Inflammatory macrophage treated with lipopolysaccharide for 4 hours (primary cell): ENCODE results near the gene RALGDS.
A peak's percentile ranks its signal among the peaks of the same experiment; 100 is the strongest.
"Not testable (repeated sequence)": the region's sequence is repeated elsewhere in the genome, so short reads cannot be mapped to it uniquely, and the experiment has no call there.

Source experiments
- DNase-seq: peaks from one replicate; pipeline ENCODE4 v3.0.0-alpha.2; 2020

RALGDS gene

DNA sequence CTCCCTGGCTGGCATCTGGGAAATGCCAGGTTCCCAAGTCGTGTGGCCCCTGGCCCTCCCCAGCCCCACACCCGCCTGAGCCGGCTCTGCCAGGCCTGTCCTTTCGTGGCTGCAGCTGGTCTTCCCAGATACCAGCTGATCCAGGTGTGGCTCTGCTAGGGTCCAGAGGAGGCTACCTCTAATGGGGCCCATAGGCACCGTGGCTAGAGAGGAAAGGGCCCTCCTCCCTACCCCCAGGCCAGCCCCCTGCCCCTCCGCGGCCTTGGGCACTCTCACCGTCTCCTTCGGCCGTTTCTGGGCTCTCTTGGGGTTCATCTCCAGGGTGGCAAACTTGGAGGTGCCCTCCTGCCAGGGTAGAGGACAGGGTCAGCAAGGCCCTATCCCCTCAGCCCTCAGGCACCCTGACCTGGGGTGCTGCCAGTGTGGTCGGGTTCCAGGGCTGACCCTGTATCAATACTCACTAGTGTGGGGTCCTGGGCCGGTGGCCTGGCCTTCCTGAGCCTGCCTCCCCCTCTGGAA is 17.0 kb downstream of the RALGDS start:
- DNase-seq = no peak

DNA sequence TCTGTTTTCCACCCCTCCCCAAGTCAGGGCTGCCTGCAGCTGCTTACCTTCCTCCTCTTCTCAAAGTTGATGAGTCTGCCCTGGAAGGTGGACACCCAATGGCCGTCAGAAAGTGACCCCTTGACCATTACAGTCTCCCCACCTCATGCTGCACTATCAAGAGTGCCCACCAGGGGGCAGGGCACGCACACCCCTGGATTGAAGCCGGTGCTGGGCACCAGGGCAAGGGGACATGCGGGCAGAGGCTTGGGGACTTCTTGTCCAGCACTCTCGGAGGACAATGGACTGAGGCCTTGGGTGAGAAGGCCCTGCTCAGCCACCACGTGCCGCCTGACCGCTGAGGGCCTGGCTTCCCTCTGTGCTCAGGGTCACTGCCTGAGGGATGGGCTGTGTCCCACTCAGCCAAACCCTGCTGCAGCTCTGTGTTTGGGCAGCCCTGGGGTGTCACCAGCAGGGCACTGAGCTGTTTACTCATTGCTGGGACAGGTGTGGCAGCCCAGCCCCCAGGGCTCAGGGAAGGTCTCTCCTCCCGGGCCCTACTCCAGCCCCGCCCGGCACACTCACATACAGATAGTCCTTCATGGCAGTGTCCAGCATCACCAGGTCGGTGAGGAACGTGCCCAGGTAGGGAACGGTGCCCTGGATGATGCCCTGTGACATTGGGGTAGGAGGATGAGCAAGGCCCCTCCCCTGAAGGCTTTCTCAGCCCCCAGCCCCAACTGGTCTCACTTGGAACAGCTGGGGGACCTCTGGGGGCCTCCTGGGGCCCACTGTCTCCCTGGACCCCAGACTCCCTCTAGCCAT is 17.7 kb downstream of the RALGDS start:
- DNase-seq = peak; percentile 46

DNA sequence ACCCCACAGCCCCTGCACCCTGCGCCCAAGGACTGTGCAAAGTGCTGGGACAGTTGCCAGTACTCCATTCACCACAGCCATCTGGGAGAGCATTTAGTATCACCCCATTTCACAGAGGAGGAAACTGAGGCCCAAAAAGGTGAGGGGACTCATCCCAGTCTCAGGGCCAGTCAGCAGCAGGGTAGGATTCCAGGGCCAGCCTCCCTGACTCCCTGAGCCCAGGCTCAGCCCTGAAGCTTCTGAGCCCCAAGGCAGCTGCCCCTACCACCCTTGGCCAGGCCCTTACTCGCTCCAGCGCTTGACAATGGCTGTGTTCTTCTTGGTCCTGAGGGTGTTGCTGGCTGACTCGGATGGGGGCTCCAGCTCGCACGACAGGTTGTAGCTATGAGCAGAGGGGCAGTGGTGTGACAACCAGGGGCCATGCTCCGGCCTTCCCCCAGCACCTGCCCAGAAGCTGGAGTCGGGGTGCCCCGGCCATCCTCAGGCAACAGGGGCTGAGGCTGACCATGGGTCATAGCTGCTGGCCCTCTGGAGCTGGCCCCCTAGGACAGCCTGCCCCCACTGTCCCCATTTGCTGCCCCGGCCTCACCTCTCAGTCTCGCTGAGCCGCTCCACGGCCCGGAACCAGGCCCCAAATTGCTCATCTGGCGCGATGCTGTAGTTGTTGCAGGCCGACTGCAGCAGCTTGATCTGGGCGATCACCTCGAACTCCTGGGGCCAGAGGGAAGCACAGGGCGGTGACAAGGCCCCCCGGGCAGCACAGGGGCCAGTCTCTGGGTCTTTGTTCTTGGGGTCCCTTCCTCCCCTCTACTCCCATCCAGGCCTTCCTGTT is 18.6 kb downstream of the RALGDS start:
- no peak for DNase-seq

DNA sequence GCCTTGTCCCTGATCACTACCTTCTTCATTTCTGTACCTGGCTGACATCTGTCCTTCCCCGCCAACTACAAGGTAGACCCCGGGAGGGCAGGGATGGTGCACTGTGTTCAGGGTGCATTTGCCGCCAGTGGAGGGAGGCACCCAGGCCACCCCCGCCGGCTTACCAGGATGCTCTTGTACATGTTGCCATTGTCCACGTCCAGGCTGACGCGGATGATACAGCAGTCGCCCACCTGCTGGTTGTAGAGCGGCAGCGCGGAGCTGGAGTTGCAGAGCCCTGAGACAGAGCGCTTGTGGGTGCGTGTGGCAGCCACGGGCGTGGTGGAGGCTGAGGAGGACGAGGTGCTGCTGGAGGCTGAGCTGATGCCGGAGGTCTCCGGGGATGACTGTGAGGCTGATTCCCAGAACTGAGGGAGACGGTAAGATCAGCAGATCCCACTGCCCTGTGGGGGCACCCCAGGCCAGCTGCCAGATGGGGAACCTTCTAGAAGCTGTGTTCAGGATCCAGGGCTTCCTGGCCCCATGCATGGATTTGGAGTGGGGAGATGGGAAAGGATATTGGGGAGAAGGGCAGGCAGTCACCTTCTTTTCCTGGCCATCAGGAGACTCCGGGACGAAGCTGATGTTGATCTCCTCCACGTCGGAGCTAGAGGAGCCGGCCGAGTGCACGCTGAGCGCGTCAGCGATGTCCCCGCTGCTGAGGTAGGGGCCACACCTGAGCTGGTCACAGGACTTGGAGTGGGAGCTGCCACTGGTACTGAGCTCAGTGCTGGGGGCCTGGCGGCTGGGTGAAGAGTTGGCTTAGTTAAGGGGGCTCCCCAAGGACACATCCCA is 19.5 kb downstream of the RALGDS start:
- DNase-seq = no peak

DNA sequence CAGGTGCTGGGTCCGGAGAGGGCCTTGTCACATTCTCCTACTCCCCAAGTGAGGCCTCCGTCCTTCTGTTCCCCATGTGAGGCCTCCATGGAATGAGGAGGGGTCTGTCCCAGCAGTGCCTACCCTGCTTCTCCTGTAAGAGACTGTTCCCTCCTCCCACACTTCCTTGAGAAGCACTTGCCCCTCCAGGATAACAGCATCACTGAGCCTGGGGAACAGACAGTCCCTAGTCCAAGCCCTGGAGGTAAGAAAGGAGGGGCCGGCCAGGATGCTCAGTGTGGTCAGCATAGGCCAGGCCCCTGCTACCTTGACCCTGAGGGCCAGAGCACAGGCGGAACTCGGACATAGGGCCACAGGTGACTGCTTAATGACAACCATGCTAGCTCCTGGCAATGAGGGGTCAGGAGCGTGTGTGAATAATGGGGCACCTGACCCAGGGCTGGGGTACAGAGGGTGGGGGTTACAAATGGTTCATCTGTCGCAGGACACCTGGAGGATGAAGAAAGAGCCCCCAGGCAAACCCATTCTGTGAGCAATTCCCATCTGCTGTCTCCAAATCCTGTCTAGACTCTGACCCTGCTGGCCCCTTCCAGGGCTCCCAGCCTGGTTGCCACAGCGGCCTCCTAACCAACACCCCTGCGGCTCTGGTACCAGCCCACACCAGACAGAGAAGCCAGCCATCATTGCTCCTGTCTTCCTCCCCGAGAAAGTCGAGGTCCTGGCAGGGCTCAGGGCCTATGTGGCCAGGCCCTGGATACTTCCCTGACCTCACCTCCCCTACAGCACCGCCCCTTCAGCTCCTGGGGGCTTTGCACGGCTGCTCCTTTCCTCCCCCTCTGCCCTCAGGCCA is 20.3 kb downstream of the RALGDS start:
- DNase-seq = no peak

DNA sequence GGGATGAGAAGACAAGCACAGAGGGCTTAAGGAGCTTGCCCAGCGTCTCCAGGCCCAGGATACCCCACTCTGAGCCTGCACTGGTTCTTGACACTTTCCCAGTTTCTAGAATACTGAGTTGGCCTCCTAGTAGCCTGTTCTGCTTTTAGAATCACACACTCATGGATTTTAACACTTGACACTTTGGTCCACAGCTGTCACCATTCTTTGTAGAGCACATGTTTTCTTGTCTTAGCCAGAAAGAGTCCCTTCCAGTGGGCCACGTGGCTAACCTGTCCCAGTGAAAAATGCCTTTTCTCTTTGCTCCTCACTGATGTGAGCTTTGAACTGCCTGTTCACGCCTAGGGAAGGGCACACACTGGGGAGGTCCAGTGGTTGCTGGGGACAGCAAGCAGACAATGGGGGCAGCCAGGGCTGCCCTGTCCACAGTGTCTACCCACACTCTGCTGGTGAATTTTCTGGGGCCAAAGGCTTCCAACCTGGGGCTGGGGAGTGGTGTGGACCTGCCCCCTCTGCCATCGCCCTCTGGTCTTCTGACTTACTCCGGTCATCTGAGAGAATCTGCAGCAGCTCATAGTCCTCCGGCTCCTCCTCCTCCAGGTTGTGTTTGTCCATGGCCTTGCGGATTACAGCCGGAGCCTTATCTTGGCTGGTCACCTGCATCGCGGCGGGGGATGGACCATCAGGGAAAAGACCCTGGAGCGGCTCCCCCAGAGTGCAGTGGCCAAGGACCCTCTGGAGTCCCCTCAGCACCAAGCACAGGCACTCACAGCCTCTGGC is 21.1 kb downstream of the RALGDS start:
- DNase-seq = no peak

DNA sequence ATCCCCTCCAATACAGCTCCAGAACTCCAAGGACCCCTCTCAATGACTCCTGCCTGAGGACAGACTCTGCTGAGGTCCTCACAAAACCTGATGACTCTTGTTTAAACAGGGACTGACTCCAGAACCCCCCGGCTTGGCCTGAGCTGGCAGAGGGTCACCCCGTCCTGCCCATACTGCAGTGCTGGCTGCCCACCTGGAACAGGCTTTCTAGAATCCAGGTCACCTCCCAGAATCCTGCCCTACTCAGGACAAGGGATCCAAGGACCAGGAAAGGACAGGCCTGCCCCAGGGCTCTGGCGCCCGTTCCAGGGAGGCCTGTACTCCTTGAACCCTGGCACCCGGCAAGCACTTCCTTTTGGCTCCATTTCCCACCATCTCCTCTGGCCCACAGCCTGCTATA is 22.2 kb downstream of the RALGDS start:
- no peak for DNase-seq

DNA sequence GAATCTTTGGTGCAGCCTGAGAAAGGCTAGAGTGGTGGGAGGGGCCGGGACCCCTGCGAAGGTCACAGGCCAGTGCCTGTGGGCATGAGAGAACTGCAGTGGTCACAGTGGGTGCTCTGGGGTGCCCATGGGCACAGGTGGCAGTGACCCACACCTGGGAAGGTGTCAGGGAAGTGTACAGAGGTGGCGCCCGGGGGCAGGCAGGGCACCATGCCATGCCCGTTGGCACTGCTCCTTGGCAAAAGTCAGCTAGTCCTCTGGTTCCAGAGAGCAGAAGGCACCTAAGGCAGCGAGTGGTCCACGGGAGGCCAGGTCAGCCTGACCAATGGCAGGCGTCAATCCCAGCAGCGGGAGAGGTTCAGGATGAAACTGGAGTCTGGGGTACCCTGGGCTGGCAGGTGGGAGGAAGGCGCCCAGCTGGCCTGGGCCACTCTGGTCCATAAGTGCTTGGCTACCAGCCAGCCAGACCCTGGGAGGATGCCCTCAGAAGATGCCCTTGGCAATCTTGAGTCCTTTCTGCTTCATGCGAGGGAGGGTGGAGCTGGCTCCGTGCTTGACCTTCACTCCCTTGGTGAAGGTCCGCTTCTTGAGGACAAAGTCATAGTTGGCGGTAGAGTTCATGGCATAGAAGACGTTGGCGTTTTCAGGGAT is 22.8 kb downstream of the RALGDS start:
- DNase-seq = no peak

DNA sequence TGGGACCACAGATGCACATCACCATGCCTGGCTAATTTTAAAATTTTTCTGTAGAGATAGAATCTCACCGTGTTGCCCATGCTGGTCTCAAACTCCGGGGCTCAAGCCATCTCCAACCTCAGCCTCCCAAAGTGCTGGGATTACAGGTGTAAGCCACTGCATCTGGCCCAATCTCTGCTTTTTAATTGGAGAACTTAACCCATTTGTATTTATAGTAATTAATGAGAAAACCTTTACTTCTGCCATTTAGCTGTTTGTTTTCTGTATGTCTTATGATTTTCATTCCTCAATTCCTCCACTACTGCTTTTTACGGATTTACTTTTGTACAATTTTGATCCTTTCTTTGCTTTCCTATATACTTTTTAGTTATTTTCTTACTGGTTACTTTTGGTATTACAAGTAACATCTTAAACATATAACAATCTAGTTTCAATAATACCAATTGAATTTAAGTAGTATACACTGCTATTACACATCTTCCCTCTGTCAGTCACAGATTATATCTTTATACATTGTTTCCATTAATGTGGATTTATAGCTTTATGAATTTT is 26.1 kb downstream of the RALGDS start:
- no peak for DNase-seq

DNA sequence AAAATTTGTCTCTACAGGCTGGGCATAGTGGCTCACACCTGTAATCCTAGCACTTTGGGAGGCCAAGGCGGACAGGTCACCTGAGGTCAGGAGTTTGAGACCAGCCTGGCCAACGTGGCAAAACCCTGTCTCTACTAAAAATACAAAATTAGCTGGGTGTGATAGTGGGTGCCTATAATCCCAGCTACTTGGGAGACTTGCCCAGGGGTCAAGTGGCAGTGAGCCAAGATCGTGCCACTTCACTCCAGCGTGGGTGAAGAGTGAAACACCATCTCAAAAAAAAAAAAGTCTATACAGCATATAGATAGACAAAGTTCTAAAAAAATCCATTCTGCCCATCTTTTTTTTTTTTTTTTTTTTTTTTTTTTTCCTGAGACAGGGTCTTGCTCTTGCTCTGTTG is 26.7 kb downstream of the RALGDS start:
- not testable (repeated sequence) for DNase-seq

DNA sequence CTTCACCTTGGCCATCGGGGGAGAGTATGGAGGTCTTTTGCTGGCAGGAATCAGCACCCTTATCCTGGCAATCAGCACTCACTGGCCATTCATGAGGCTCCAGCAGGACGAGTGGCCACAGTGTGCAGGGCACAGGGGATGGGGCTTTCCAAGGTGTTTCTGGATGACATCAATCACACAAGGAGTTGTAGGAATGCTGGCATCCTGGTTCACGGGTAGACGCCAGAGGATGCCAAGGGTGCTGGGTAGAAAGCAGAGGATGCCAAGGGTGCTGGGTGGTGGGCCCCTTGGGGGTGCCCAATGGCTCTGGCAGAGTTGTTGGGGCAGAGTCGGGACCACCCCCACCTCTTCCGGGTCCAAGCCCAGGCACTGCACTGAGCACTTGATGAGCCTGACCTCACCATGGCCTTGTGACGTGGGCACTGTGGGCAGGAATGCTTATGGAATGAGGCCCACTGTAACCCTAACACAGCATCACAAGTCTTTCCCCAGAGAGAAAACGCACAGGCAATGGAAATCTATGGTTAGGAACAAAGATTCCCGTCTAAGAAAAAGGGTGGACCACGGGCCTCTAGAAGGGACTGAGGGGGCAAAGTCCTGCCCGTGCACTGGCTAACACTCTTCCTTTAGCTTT is 30.2 kb downstream of the RALGDS start:
- DNase-seq = no peak

DNA sequence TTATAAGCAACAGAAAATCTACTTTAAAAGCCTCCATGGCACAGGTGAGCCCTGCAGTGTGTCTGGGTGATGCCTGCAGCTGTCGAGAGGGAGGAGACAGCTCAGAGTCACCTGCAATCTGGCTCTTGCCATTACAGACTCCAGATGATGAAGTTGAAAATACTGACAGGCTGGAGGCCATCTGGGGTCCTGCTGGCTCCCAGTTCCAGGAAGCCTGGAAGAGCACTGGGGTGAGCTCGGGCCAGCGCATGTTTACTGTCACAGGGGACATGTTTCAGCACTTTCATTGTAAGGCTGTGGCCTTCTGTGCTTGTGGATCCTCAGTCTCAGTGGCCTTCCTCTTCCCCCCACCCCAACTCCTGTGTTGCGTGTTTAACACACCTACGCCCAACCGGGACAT is 30.9 kb downstream of the RALGDS start:
- DNase-seq = no peak

DNA sequence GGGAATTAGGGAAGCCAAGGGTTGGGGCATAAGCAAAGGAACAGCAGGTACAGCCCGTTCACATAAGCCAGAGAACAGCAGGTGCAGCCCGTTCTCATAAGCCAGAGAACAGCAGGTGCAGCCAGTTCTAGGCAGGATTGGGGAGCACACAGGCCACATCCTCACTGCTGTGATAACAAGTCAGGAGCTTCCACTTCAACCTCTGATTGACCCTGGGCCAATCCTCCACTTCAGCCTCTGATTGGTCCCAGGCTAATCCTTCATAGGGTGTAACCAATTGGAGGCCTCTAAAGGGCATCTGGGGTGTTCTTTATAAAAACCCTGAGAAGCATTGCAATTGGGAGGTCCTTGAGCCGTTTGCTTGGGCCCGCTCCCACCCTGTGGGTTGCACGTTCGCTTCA is 31.8 kb downstream of the RALGDS start:
- DNase-seq = no peak

DNA sequence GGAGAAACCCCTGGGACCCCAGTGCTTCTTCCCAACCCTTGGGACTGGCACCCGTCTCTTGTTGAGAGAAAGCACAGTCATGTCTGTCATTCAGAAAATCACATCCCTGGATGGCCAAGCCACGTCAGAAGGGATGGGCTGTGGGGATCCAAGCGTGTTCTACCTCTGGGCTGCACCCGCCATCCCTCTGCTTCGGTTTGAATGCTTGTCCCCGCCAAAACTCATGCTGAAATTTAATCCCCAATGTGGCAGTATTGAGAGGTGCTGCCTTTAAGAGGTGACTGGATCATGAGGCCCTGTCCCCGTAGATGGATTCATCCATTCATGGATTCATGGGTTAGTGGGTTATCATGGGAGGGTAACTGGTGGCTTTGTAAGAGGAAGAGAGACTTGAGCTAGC is 32.3 kb downstream of the RALGDS start:
- DNase-seq = no peak

DNA sequence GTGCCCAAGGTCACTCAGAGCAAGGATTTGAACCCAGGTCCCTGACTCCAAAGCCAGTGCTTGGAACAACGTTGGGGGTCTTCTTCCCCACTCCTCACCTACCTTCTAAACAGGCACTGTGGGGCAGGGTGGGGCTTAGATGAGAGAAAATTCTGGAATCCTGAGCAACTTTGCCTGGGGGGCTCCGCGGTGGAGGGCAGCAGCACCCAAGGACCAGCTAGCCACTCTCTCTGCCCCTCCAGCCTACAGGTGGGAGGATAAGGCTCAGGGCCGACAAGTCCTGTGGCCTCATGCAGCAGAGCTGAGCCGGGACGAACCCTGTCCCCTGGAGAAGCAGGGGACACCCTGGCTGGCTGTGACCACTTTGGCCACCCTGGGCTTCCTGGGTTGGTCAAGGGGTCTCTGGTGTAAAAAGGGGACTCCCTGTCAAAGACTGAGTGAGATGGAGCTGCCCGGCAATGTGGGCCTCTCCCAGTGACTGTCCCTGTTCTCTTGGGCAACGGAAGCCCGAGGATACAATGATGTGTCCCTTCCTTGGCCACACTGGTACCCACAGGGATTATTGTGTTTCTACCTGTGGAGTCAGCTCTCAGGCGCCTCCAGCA is 32.8 kb downstream of the RALGDS start:
- no peak for DNase-seq

DNA sequence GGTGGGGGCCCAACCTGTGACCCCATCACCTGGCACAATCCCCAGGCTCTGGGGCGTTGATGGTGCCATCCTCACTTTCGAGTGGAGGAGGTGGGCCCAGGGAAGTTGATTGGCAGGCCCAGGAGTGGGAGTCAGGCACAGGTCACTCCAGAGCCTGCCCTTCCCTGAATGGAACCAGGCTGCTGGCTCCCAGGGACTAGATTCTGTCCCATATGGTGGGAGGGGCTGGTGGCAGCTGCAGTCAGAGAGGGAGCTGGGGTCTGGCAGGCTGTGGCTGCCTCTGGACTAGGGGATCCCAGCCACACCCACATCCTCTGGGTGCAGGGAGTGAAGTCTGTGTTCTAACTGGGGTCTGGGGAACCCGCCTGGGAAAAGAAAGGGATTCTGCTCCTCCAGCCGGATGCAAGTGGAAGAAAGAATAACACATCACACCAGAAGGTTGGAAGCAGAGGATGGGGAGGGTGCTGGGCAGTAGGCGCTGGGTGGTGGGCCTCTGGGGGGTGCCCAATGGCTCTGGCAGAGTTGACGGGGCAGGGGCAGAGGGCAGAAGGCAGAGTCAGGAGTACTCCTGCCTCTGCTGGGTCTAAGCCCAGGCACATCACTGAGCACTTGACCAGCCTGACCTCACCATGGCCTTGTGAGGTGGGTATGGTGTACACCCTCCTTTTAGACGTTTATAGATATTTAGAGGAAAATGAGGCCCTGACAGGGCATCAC is 33.5 kb downstream of the RALGDS start:
- no peak for DNase-seq

DNA sequence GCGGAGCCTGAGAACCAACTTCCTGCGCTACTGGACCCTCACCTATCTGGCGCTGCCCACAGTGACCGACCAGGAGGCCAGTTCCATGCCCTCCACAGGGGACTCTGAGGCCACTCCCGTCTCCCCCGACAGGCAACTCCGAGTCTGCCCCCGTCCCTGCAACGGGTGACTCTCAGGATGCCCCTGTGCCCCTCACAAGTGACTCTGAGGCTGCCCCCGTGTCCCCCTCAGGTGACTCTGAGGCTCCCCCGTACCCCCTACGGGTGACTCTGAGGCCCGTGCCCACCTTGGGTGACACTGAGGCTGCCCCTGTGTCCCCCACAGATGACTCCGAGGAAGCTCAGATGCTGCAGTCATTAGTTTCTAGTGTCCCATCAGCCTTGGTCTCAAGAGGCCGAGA is 34.1 kb downstream of the RALGDS start:
- no peak for DNase-seq

DNA sequence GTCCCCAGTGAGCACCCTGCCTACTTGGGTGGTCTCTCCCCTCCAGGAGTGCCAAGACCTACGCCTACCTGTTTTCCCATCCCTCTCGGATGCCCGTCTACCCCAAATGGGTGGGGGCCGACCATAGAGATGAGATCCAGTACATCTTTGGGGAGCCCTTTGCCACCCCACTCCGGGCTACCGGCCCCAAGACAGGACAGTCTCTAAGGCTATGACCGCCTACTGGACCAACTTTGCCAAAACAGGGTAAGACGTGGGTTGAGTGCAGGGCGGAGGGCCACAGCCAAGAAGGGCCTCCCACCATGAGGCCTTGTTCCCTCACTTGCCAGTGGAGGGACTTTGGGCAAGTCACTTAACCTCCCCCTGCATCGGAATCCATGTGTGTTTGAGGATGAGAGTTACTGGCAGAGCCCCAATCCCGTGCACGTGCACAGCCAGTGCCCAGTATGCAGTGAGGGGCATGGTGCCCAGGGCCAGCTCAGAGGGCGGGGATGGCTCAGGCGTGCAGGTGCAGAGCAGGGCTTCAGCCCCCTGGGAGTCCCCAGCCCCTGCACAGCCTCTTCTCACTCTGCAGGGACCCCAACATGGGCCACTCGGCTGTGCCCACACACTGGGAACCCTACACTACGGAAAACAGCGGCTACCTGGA is 34.7 kb downstream of the RALGDS start:
- DNase-seq = not testable (repeated sequence)
